ENCODE measurements around the gene KDM4B. TPM values are rescaled to one million over a fixed set of nuclear protein-coding genes. Genes with fewer than 3 reads are reported as not detected.

KDM4B gene
- total RNA-seq, 4 donors from 2014 or later, result 26.6 to 84.2 (median 39.9) TPM

DNA sequence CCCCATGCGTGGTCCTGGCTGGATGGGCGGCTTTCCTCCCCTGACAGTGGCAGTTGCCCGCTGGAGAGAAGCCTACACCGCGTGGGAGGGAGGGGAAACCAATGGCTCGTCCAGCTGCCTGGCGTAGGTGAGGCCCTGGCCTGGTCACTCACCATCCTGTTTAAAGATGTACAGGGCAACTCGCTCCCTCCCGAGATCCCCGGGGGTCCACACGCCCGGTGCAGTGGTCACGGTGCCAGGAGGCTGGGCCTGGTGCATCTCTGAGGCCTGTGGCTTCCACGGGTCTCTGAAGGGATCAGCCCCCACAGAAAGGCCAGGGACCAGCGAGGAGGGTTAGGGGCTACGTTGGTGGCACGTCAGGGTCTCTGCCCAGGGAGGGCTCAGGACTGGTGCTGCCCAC lies 156.5 kb downstream of the KDM4B start:
- TF ChIP-seq POLR2A (IDR thresholded peaks at IDR 0.05) (no peak), EP300 (IDR thresholded peaks at IDR 0.05; ENCODE audit: low read depth) (no peak), POLR2AphosphoS5 (IDR thresholded peaks at IDR 0.05) (no peak)
- TF ChIP-seq, protein P1, sequence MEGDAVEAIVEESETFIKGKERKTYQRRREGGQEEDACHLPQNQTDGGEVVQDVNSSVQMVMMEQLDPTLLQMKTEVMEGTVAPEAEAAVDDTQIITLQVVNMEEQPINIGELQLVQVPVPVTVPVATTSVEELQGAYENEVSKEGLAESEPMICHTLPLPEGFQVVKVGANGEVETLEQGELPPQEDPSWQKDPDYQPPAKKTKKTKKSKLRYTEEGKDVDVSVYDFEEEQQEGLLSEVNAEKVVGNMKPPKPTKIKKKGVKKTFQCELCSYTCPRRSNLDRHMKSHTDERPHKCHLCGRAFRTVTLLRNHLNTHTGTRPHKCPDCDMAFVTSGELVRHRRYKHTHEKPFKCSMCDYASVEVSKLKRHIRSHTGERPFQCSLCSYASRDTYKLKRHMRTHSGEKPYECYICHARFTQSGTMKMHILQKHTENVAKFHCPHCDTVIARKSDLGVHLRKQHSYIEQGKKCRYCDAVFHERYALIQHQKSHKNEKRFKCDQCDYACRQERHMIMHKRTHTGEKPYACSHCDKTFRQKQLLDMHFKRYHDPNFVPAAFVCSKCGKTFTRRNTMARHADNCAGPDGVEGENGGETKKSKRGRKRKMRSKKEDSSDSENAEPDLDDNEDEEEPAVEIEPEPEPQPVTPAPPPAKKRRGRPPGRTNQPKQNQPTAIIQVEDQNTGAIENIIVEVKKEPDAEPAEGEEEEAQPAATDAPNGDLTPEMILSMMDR (IDR thresholded peaks at IDR 0.05), result no peak
- Histone ChIP-seq H3K27ac (no peak overlapping the region), H3K4me1 (peaks cover 4 to 16% (median 7%) of the 10 kb centered on the region in 4 donors), H3K36me3 (peaks cover 0 to 7% (median 0%) of the 10 kb centered on the region in 4 donors), H3K27me3 (no peaks in the 10 kb centered on the region), H3K4me3 (no peak overlapping the region), H3K9me3 (no peaks in the 10 kb centered on the region)
- intact Hi-C loops (cut with DNase I; ENCODE audit: low total_unique reads), result no loop called here
- 84% methylated on average over 17 of the region's 17 CpGs; no CpG with 5 or more reads in 1 of the 2 donors for WGBS, 2 donors (ENCODE audit: low coverage in 1 of 2)
- DNase-seq, result no peak
- in situ Hi-C loops (cut with MboI; ENCODE audit: low pct_ligation_motif_present in 1 of 4, low pct_unique_long_range_greater_than_20kb in 1 of 4, low sequenced_read_pairs in 3 of 4), result no loop called here

DNA sequence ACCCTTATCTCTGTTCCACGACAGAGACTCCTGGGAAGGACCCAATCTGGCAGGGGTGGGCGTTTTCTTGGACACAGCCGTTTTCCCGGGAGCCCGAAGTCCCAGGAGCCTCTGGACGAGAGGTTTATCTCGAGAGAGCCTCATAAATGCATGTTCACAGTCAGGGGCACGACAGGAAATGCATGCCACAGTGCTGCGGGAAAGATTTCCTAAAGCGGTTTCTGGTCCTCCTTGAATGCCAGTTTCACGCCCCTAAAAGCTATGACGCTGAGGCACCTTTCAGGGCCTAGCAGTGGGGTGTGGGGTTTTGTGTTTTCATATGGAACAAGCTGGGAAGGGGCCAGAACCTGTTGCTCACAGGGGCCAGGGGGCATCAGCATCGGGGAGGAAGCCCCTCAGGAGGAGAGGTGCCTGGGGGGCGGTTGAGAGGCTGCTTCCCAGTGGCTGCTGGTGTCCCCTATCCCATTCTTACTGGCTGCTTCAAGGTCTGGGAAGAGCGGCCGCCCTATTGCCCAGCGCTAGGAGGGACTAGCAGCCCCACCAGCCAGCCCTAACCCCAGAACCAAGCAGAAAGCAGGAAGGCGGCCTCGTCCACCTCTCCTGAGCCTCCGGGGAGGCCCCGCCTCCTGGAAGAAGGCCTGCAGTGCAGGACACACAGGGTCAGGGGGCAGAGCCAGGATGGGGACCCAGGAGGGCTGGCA lies 157.0 kb downstream of the KDM4B start:
- TF ChIP-seq, protein P1 (IDR thresholded peaks at IDR 0.05), result no peak
- TF ChIP-seq POLR2A (IDR thresholded peaks at IDR 0.05) (no peak), POLR2AphosphoS5 (IDR thresholded peaks at IDR 0.05) (no peak), EP300 (IDR thresholded peaks at IDR 0.05; ENCODE audit: low read depth) (no peak)
- no peaks in the 10 kb centered on the region for H3K9me3 ChIP-seq
- H3K36me3 ChIP-seq, result peaks cover 0 to 7% (median 0%) of the 10 kb centered on the region in 4 donors
- H3K4me1 ChIP-seq, result peaks cover 4 to 16% (median 7%) of the 10 kb centered on the region in 4 donors
- in situ Hi-C loops (cut with MboI; ENCODE audit: low pct_ligation_motif_present in 1 of 4, low pct_unique_long_range_greater_than_20kb in 1 of 4, low sequenced_read_pairs in 3 of 4) (no loop called here), intact Hi-C loops (cut with DNase I; ENCODE audit: low total_unique reads) (no loop called here)
- DNase-seq, result no peak
- no peak overlapping the region for H3K4me3 ChIP-seq
- no peaks in the 10 kb centered on the region for H3K27me3 ChIP-seq
- WGBS, 2 donors (ENCODE audit: low coverage in 1 of 2), result 75% methylated on average over 19 of the region's 21 CpGs; no CpG with 5 or more reads in 1 of the 2 donors
- no peak overlapping the region for H3K27ac ChIP-seq

DNA sequence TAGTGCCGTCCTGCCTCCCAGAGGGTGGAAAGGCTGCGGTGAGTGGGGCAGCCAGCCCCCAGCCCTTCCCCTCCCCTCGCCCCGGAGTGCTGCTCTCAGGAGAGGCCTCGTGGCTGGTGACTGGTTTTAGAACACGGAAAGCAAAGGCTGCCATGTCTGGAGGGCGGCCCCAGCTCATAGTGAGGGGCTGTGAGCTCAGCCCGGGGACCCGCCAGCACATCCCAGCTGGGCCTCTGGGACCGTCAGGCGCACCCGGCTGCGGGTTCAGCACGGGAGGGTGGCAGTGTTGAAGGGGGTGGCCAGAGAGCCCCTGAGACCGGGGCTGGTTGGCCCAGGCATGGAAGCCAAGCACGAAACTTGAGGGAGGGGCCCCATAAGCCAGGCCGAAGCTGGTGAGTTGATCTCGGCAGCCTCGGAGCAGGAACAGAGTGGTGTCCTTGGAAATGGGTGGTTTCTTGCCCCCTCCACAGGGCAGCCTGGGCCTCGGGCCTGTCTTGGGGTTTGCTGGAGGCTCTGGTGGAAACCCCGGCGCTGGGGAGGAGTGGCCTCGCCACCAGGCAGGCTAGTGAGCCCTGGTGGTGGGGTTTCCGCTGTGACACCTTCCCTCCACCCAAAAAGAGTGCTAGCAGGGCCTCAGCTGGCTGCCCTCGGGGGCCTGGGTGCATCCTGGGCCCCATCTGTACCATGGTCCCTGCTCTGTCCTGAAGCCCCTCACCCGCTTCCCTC lies 157.7 kb downstream of the KDM4B start:
- Histone ChIP-seq H3K4me3 (no peak overlapping the region), H3K4me1 (peaks cover 4 to 16% (median 7%) of the 10 kb centered on the region in 4 donors), H3K9me3 (no peaks in the 10 kb centered on the region), H3K36me3 (peaks cover 0 to 7% (median 0%) of the 10 kb centered on the region in 4 donors), H3K27ac (no peak overlapping the region), H3K27me3 (no peaks in the 10 kb centered on the region)
- 94% methylated on average over 25 of the region's 26 CpGs; no CpG with 5 or more reads in 1 of the 2 donors for WGBS, 2 donors (ENCODE audit: low coverage in 1 of 2)
- in situ Hi-C loops (cut with MboI; ENCODE audit: low pct_ligation_motif_present in 1 of 4, low pct_unique_long_range_greater_than_20kb in 1 of 4, low sequenced_read_pairs in 3 of 4) (no loop called here), intact Hi-C loops (cut with DNase I; ENCODE audit: low total_unique reads) (no loop called here)
- DNase-seq, result no peak
- TF ChIP-seq POLR2A (IDR thresholded peaks at IDR 0.05), result no peak
- TF ChIP-seq, protein P1 (IDR thresholded peaks at IDR 0.05), result no peak

DNA sequence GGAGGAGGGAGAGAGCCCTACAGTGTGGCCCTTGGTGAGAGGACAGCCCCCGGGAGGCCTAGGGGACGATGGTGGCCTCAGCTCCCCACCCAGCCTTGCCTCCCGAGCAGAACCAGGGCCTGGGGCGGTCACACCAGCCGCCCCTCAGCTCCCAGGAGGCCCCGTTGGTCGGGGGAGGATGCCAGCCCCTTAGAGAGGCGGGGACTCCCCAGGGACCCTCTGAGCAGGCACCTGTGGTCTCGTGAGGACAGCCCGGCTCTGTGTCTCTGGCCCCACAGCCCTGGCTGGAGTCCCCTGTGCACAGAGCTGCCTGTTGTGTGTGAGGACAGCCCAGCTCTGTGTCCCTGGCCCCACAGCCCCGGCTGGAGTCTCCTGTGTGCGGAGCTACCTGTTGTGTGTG lies 158.8 kb downstream of the KDM4B start:
- in situ Hi-C loops (cut with MboI; ENCODE audit: low pct_ligation_motif_present in 1 of 4, low pct_unique_long_range_greater_than_20kb in 1 of 4, low sequenced_read_pairs in 3 of 4), result no loop called here
- Histone ChIP-seq H3K27me3 (no peaks in the 10 kb centered on the region), H3K4me3 (no peak overlapping the region), H3K36me3 (peaks cover 0 to 4% (median 0%) of the 10 kb centered on the region in 4 donors), H3K9me3 (no peaks in the 10 kb centered on the region), H3K27ac (peak overlapping the region in 1 of 4 donors; percentile 34), H3K4me1 (peaks cover 4 to 16% (median 7%) of the 10 kb centered on the region in 4 donors)
- intact Hi-C loops (cut with DNase I; ENCODE audit: low total_unique reads), result no loop called here
- 55% methylated on average over 10 of the region's 12 CpGs; no CpG with 5 or more reads in 1 of the 2 donors for WGBS, 2 donors (ENCODE audit: low coverage in 1 of 2)
- TF ChIP-seq POLR2A (IDR thresholded peaks at IDR 0.05), result no peak
- TF ChIP-seq POLR2AphosphoS5 (IDR thresholded peaks at IDR 0.05), result no peak
- no peak for TF ChIP-seq EP300 (IDR thresholded peaks at IDR 0.05; ENCODE audit: low read depth)
- TF ChIP-seq, protein P1 (IDR thresholded peaks at IDR 0.05), result no peak
- no peak for DNase-seq

Data from transverse colon (tissue), 4 donors.